Parathyroid adenoma (tissue), 2 donors: ENCODE data around the gene XPNPEP3.

Source experiments
- H2AFZ ChIP-seq: fragments of 300-600 bp; sonication (generic); one replicate; pipeline ENCODE4 v1.7.0; 2017; ENCODE audit warnings: antibody characterized with exemption, mild to moderate bottlenecking
- H3K27ac ChIP-seq: fragments of 300-600 bp; sonication (generic); one replicate; pipeline ENCODE4 v1.7.0; 2017
- H3K27me3 ChIP-seq: fragments of 300-600 bp; sonication (generic); one replicate; pipeline ENCODE4 v1.7.0; 2017; ENCODE audit warnings: low read length; ENCODE audit not compliant: control insufficient read depth, insufficient read depth
- H3K36me3 ChIP-seq: fragments of 300-600 bp; sonication (generic); one replicate; pipeline ENCODE4 v1.7.0; 2017; ENCODE audit warnings: low read length; ENCODE audit not compliant: control insufficient read depth, insufficient read depth
- H3K4me1 ChIP-seq: fragments of 300-600 bp; sonication (generic); one replicate; pipeline ENCODE4 v1.7.0; 2017; ENCODE audit warnings: control low read depth
- H3K4me2 ChIP-seq: fragments of 300-600 bp; sonication (generic); one replicate; pipeline ENCODE4 v1.7.0; 2017; ENCODE audit warnings: low read length
- H3K4me3 ChIP-seq: fragments of 300-600 bp; sonication (generic); one replicate; pipeline ENCODE4 v1.7.0; 2017; ENCODE audit warnings: low read depth, low read length
- H3K79me2 ChIP-seq: fragments of 300-600 bp; sonication (generic); one replicate; pipeline ENCODE4 v1.7.0; 2017; ENCODE audit warnings: control low read depth
- H3K9ac ChIP-seq: fragments of 300-600 bp; sonication (generic); one replicate; pipeline ENCODE4 v1.7.0; 2017; ENCODE audit warnings: mild to moderate bottlenecking
- H3K9me3 ChIP-seq: fragments of 300-600 bp; sonication (generic); one replicate; pipeline ENCODE4 v1.7.0; 2017; ENCODE audit warnings: low read length; ENCODE audit not compliant: control insufficient read depth
- TF ChIP-seq, protein P1 (sequence below): fragments of 300-600 bp; sonication (generic); IDR thresholded peaks from one replicate; pipeline ENCODE4 v1.7.0; 2017; ENCODE audit warnings: antibody characterized with exemption, mild to moderate bottlenecking
- donor health status: primary hyperparathyroidism.

The XPNPEP3 gene

DNA sequence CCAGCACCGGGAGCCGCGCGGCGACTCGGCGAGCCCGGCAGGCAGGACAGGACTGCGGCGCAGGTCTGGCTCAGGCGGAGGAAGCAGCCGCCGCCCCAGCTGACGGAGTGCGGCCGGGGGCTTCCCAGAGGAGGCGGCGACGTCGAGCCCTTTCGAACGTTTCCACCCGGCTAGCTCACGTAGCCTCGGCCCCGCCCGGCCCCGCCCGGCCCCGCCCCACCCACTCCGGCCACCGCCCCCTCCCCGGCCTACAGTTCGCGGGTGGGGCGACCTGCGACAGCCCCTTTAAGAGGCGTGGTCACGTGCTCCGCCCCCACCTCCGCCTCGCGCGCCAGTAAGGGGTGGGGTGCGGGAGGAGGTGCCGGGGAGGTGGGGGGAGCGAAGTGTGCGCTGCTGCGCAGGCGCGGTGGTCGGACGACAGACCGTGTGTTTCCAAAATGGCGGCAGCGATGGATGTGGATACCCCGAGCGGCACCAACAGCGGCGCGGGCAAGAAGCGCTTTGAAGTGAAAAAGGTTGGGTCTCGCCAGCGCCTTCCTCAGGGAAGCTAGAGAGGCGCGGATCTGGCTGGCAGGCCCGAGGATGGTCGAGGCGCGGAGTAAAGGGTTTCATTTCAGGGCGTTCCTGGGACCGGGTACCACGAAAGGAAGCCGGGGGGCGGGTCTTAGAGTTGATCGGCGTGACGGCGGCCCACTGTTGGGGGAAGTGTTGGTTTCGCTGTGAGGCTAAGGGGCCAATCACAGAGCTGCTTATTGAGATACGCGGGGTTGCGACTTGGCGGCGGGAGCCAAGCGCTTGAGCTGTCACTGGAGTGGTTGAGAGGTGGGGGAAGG is 94.2 kb downstream of the XPNPEP3 start, which contains the start of gene RBX1:
Gene RBX1 (plus strand): TSS at position 417 of the 833 bp plus-strand sequence. CDS start 21 bp downstream, at position 438.
- Histone ChIP-seq H3K4me1 (peaks cover 10% of the 10 kb centered on the region), H3K9me3 (no peaks in the 10 kb centered on the region), H3K36me3 (no peaks in the 10 kb centered on the region), H2AFZ (peak within 1 kb of the TSS; percentile 93), H3K4me3 (peak within 1 kb of the TSS; percentile 100), H3K9ac (no peak within 1 kb of the TSS), H3K4me2 (peak within 1 kb of the TSS; percentile 94), H3K79me2 (peaks cover 10% of the 10 kb centered on the region), H3K27me3 (no peaks in the 10 kb centered on the region), H3K27ac (peak within 1 kb of the TSS; percentile 81)
- TF ChIP-seq, protein P1, sequence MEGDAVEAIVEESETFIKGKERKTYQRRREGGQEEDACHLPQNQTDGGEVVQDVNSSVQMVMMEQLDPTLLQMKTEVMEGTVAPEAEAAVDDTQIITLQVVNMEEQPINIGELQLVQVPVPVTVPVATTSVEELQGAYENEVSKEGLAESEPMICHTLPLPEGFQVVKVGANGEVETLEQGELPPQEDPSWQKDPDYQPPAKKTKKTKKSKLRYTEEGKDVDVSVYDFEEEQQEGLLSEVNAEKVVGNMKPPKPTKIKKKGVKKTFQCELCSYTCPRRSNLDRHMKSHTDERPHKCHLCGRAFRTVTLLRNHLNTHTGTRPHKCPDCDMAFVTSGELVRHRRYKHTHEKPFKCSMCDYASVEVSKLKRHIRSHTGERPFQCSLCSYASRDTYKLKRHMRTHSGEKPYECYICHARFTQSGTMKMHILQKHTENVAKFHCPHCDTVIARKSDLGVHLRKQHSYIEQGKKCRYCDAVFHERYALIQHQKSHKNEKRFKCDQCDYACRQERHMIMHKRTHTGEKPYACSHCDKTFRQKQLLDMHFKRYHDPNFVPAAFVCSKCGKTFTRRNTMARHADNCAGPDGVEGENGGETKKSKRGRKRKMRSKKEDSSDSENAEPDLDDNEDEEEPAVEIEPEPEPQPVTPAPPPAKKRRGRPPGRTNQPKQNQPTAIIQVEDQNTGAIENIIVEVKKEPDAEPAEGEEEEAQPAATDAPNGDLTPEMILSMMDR, result no peak

DNA sequence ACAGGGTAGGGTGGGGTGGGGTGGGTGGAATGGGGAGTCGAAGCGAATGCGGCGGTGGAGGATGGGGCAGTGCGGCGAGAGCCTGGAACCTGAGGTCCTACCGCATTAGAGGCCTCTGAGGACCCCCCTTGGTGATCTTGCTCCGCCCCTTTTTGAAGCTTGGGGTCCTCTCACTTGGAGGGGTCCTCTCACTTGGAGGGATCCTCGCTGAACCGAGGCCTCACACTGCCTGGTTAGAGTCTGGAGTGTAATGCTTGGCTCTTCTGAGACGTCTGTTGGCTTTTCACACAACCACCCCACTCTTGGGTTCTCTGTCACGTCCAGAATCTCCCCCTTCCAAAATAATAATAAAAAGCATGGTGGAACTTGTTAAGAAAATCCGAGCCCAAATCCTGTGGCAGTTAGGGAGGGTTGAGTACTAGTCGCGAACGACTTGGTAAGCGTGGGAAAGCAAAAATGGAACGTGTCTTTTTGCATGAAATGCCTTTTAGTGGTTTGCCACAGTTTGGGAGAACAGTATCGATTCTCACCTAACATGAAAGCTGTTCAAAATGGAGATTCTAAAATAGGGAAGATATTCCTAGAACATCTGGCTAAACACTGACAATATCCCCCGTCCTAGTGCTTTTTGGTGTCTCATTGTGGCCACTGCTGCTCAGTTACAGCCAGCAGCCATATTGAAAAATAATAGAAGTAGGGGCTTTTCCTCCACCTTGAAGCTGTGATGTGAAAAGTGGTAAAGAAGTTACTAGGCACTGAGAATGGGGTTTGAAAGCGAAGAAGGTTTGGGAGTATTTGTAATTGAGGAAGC is 95.1 kb downstream of the XPNPEP3 start:
- H3K27ac ChIP-seq, result peak overlapping the region; percentile 47
- TF ChIP-seq, protein P1, result no peak
- no peaks in the 10 kb centered on the region for H3K36me3 ChIP-seq

DNA sequence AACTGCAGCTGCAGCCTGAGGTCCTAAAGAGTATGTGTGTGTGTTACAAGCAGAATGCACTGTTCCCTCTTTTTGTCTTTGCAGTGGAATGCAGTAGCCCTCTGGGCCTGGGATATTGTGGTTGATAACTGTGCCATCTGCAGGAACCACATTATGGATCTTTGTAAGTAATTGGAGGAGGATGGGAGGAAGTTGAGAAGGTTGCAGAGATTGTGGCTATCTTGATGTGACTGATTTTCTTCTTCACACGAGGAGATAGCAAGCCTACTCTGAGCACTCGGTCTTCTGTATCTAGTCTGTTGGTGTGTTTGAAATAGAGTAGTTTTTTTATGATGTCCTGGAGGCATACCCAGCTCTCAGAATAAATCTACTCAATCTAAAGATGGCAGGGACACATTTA is 96.5 kb downstream of the XPNPEP3 start:
- Histone ChIP-seq H3K27me3 (no peaks in the 10 kb centered on the region), H3K79me2 (peaks cover 16% of the 10 kb centered on the region), H3K4me2 (peak overlapping the region; percentile 19), H3K4me3 (no peak overlapping the region), H3K9me3 (no peaks in the 10 kb centered on the region), H3K9ac (no peak overlapping the region), H3K4me1 (peaks cover 10% of the 10 kb centered on the region), H3K36me3 (no peaks in the 10 kb centered on the region), H2AFZ (no peak overlapping the region), H3K27ac (no peak overlapping the region)
- TF ChIP-seq, protein P1, result no peak

More for the DNA sequence above, 95.1 kb downstream of the XPNPEP3 start:
- H3K4me2 ChIP-seq, result peak overlapping the region; percentile 80
- H3K4me3 ChIP-seq, result peak overlapping the region; percentile 100
- H2AFZ ChIP-seq, result peak overlapping the region; percentile 69
- H3K9ac ChIP-seq, result no peak overlapping the region
- H3K79me2 ChIP-seq, result peaks cover 15% of the 10 kb centered on the region
- H3K9me3 ChIP-seq, result no peaks in the 10 kb centered on the region
- H3K4me1 ChIP-seq, result peaks cover 10% of the 10 kb centered on the region
- no peaks in the 10 kb centered on the region for H3K27me3 ChIP-seq

DNA sequence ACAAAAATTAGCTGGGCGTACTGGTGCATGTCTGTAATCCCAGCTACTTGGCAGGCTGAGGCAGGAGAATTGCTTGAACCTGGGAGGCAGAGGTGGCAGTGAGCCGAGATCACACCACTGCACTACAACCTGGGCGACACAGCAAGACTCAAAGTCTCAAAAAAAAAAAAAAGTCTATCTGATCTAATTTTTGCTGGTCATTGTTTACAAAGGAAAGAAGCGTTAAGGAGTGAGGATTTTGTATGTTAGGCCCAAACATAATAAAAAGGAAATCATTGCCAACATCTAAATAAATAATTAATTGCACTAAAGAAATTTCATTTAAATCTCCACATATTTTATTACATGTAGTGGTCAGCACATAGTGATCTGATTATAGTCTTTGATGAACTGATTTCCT is 97.2 kb downstream of the XPNPEP3 start:
- Histone ChIP-seq H3K36me3 (no peaks in the 10 kb centered on the region), H3K4me2 (no peak overlapping the region), H2AFZ (no peak overlapping the region), H3K79me2 (peaks cover 22% of the 10 kb centered on the region), H3K4me1 (peaks cover 10% of the 10 kb centered on the region), H3K27ac (no peak overlapping the region), H3K4me3 (no peak overlapping the region), H3K9ac (no peak overlapping the region), H3K9me3 (no peaks in the 10 kb centered on the region), H3K27me3 (no peaks in the 10 kb centered on the region)
- TF ChIP-seq, protein P1, result no peak
